Loucy (cell line): Measurements from ENCODE around the gene ATOH1.

Experiments
- H2AFZ ChIP-seq: fragments of 200-600 bp; sonication (generic); 2 replicates; pipeline ENCODE4 v1.6.0; 2016; ENCODE audit warnings: antibody characterized with exemption, mild to moderate bottlenecking, low read length, moderate library complexity
- H3F3A ChIP-seq: fragments of 200-600 bp; 2 replicates; pipeline ENCODE4 v1.6.0; 2016; ENCODE audit warnings: antibody characterized with exemption, low read depth, mild to moderate bottlenecking
- H3K27me3 ChIP-seq: fragments of 200-600 bp; sonication (generic); 2 replicates; pipeline ENCODE4 v1.6.1; 2014; ENCODE audit warnings: low read length, mild to moderate bottlenecking; ENCODE audit not compliant: insufficient read depth, poor library complexity, severe bottlenecking
- H3K36me3 ChIP-seq: fragments of 200-600 bp; sonication (generic); 2 replicates; pipeline ENCODE4 v1.6.1; 2016; ENCODE audit warnings: low read length; ENCODE audit not compliant: insufficient read depth
- H3K4me1 ChIP-seq: fragments of 200-600 bp; sonication (generic); 2 replicates; pipeline ENCODE4 v1.5.1; 2014; ENCODE audit warnings: low read length, mild to moderate bottlenecking; ENCODE audit not compliant: insufficient read depth, poor library complexity, severe bottlenecking
- H3K4me2 ChIP-seq: fragments of 200-600 bp; sonication (generic); 2 replicates; pipeline ENCODE4 v1.6.0; 2014; ENCODE audit warnings: antibody characterized with exemption, low read length, low read depth, mild to moderate bottlenecking; ENCODE audit not compliant: poor library complexity, severe bottlenecking
- H3K4me3 ChIP-seq: fragments of 200-600 bp; sonication (generic); 2 replicates; pipeline ENCODE4 v1.5.1; 2014; ENCODE audit warnings: low read length, mild to moderate bottlenecking, mixed read lengths; ENCODE audit not compliant: poor library complexity, severe bottlenecking
- H3K79me2 ChIP-seq: fragments of 200-600 bp; sonication (generic); 2 replicates; pipeline ENCODE4 v1.6.1; 2014; ENCODE audit warnings: low read length; ENCODE audit not compliant: insufficient read depth
- H3K9ac ChIP-seq: fragments of 200-600 bp; sonication (generic); 2 replicates; pipeline ENCODE4 v1.6.0; 2014; ENCODE audit warnings: mild to moderate bottlenecking, low read depth, low read length, moderate library complexity; ENCODE audit not compliant: poor library complexity, severe bottlenecking
- H3K9me2 ChIP-seq: fragments of 200-600 bp; sonication (generic); replicated peaks from 2 replicates; pipeline ENCODE4 v1.6.1; 2016; ENCODE audit warnings: low read depth, low read length, mixed read lengths
- H3K9me3 ChIP-seq: fragments of 200-600 bp; sonication (generic); 2 replicates; pipeline ENCODE4 v1.6.1; 2014; ENCODE audit warnings: mild to moderate bottlenecking, antibody characterized with exemption, low read length, low read depth; ENCODE audit not compliant: insufficient read depth
- H4K20me1 ChIP-seq: fragments of 200-600 bp; sonication (generic); 2 replicates; pipeline ENCODE4 v1.6.0; 2014; ENCODE audit warnings: antibody characterized with exemption, low read length, mild to moderate bottlenecking; ENCODE audit not compliant: insufficient read depth, poor library complexity, severe bottlenecking
- CTCF ChIP-seq: fragments of 200-600 bp; sonication (generic); conservative IDR thresholded peaks from 2 replicates; pipeline ENCODE4 v1.5.1; 2014; ENCODE audit warnings: mild to moderate bottlenecking, antibody characterized with exemption, low read length
- EZH2phosphoT487 ChIP-seq: fragments of 200-600 bp; IDR thresholded peaks from 2 replicates; pipeline ENCODE4 v1.6.1; 2018; ENCODE audit warnings: antibody characterized with exemption, mild to moderate bottlenecking, moderate library complexity, borderline replicate concordance

Gene ATOH1

DNA sequence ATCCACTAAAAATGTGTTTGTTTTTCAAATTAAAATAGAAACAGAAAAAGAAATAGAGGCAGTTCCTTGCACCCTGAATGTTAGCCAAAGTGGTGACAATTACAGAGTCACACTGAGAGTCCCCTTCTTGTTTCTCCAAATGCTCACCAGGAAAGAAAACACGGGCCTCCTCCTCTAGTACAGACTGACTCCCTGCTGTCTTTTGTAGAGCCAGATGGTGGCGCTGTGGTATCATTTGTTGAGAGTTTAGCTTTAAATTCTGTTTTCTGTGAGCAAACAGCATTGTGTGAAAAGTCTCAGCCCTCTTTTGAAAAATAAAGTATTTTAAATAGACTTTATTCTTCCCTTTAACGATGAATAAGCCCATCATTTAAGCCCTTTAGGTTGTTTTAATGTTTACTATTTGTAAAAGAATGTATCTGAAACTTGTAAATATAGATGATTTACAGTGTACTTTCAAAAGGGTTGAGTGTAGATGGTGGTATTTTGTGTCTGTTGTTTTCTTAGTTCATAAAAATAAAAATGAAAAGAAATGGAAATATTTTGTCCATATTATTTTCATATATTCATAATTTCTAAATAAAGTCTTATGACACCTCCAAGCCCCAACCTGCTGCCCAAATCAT is 36.9 kb upstream of the ATOH1 start:
- Histone ChIP-seq H3K9me2 (no peaks in the 10 kb centered on the region), H3K4me1 (no peaks in the 10 kb centered on the region), H3K36me3 (no peaks in the 10 kb centered on the region), H3K9me3 (no peaks in the 10 kb centered on the region), H3K79me2 (no peaks in the 10 kb centered on the region), H3K4me2 (no peak overlapping the region), H3K9ac (no peak overlapping the region), H2AFZ (0 out of 2 replicates have a peak overlapping the region, but pooled peaks have one; percentile 8), H3F3A (no peaks in the 10 kb centered on the region), H3K27me3 (no peaks in the 10 kb centered on the region), H4K20me1 (no peaks in the 10 kb centered on the region), H3K4me3 (no peak overlapping the region)
- TF ChIP-seq EZH2phosphoT487 (no peak), CTCF (peak; percentile 94)

- Histone ChIP-seq H3F3A (no peaks in the 10 kb centered on the region), H3K9me2 (no peaks in the 10 kb centered on the region), H2AFZ (no peak overlapping the region), H3K4me1 (no peaks in the 10 kb centered on the region), H3K4me3 (no peak overlapping the region), H3K27me3 (no peaks in the 10 kb centered on the region), H3K79me2 (no peaks in the 10 kb centered on the region), H3K4me2 (no peak overlapping the region), H3K9me3 (no peaks in the 10 kb centered on the region), H3K9ac (no peak overlapping the region), H4K20me1 (no peaks in the 10 kb centered on the region), H3K36me3 (no peaks in the 10 kb centered on the region)
- no peak for TF ChIP-seq EZH2phosphoT487
- no peak for TF ChIP-seq CTCF
These were observed 26.5 kb upstream of the ATOH1 start for GRCh38 chr4:93802045-93802444.

DNA sequence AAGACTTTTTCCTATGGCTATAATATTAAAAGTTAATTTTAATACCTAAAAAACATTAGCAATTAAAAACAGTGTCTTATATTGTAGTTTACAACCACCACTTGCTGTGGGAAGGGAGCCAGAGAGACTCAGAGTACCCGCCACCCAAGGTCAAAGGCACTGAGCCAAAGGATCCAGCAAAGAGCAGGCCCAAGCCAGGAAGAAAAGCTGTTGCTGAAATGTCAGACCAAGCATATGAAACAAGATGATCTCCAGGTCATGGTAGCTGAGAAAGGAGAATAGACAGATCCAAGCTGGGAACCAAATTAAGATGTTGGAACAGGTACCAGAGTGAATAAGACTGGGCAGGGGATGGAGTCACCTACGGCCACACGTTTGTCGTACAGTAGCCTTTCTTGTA is 18.8 kb upstream of the ATOH1 start:
- Histone ChIP-seq H4K20me1 (no peaks in the 10 kb centered on the region), H3K36me3 (no peaks in the 10 kb centered on the region), H3K9me2 (no peaks in the 10 kb centered on the region), H3K4me1 (no peaks in the 10 kb centered on the region), H3F3A (no peaks in the 10 kb centered on the region), H3K4me3 (no peak overlapping the region), H3K9me3 (no peaks in the 10 kb centered on the region), H2AFZ (no peak overlapping the region), H3K27me3 (no peaks in the 10 kb centered on the region), H3K9ac (no peak overlapping the region), H3K4me2 (no peak overlapping the region), H3K79me2 (no peaks in the 10 kb centered on the region)
- no peak for TF ChIP-seq EZH2phosphoT487
- no peak for TF ChIP-seq CTCF
